K562 treated with DMSO at 1 percent for 48 hours (cell line): Measurements from ENCODE around the gene SCP2D1. TPM values are rescaled to one million over a fixed set of nuclear protein-coding genes. Genes with fewer than 3 reads are reported as not detected.

Experiments
- total RNA-seq: library from RNA; unstranded; fragments of 300-600 nt; gene quantifications from 2 replicates; pipeline ENCODE4 v1.2.3, GENCODE V29; 2022; ENCODE audit warnings: low replicate concordance; ENCODE audit errors: extremely low read depth

SCP2D1 gene
- total RNA-seq, result not detected in 2 replicates

GRCh38 chr20:18813483-18813882 is at the start of gene SCP2D1:
SCP2D1 (plus strand) TSS chr20:18813783; CDS start chr20:18813816, 33 bp downstream.

Other genes with a start within 250 kb of the SCP2D1 start
- not detected in 2 replicates for gene SMIM26, start 246.4 kb upstream of the SCP2D1 start, total RNA-seq
- not detected in 2 replicates for gene DTD1, start 225.7 kb upstream of the SCP2D1 start, total RNA-seq